GM12873 (cell line): ENCODE measurements around the gene GTPBP10.

Experiments
- CTCF ChIP-seq: IDR thresholded peaks from 2 replicates; pipeline ENCODE4 v1.5.1; 2012; ENCODE audit warnings: low read depth, mild to moderate bottlenecking, moderate library complexity, low read length, control low read depth; ENCODE audit not compliant: insufficient read depth; ENCODE audit errors: missing control alignments

The GTPBP10 gene

GRCh38 chr7:90383861-90384260, 37.3 kb downstream of the GTPBP10 start:
- no peak for TF ChIP-seq CTCF

- no peak for TF ChIP-seq CTCF
Measured at GRCh38 chr7:90384433-90384832, 37.9 kb downstream of the GTPBP10 start.

- no peak for TF ChIP-seq CTCF
Measured at GRCh38 chr7:90387470-90388240, 41.1 kb downstream of the GTPBP10 start.

GRCh38 chr7:90390926-90391325, 44.4 kb downstream of the GTPBP10 start:
- TF ChIP-seq CTCF = no peak

GRCh38 chr7:90391488-90391887, 45.0 kb downstream of the GTPBP10 start:
- no peak for TF ChIP-seq CTCF

- TF ChIP-seq CTCF = no peak
Measured at GRCh38 chr7:90396420-90396819, 49.9 kb downstream of the GTPBP10 start.

GRCh38 chr7:90401989-90402388, 55.5 kb downstream of the GTPBP10 start:
- no peak for TF ChIP-seq CTCF
